MM.1S (cell line): ENCODE data around the gene SLC45A3.

ENCODE experiments used
- DNase-seq: peaks from one replicate; pipeline ENCODE4 v3.0.0-alpha.2; 2015
- H2AFZ ChIP-seq: fragments of 300-600 bp; sonication (generic); 2 replicates; pipeline ENCODE4 v1.6.0; 2016; ENCODE audit warnings: antibody characterized with exemption, low read length
- H3F3A ChIP-seq: fragments of 300-600 bp; sonication (generic); 2 replicates; pipeline ENCODE4 v1.6.1; 2016; ENCODE audit warnings: mild to moderate bottlenecking, antibody characterized with exemption, low read length, moderate library complexity, mixed read lengths; ENCODE audit not compliant: insufficient read depth
- H3K27ac ChIP-seq: fragments of 300-600 bp; sonication (generic); 2 replicates; pipeline ENCODE4 v1.5.1; 2016; ENCODE audit warnings: mild to moderate bottlenecking, low read length
- H3K27me3 ChIP-seq: fragments of 300-600 bp; sonication (generic); replicated peaks from 2 replicates; pipeline ENCODE4 v1.6.0; 2016; ENCODE audit warnings: low read length; ENCODE audit not compliant: insufficient read depth
- H3K36me3 ChIP-seq: fragments of 300-600 bp; sonication (generic); replicated peaks from 2 replicates; pipeline ENCODE4 v1.6.1; 2016; ENCODE audit warnings: mild to moderate bottlenecking, low read length, mixed read lengths; ENCODE audit not compliant: insufficient read depth
- H3K4me1 ChIP-seq: fragments of 300-600 bp; sonication (generic); 2 replicates; pipeline ENCODE4 v1.6.1; 2016; ENCODE audit warnings: low read length, mixed read lengths
- H3K4me2 ChIP-seq: fragments of 300-600 bp; sonication (generic); 2 replicates; pipeline ENCODE4 v1.6.0; 2016; ENCODE audit warnings: low read depth, low read length
- H3K4me3 ChIP-seq: fragments of 300-600 bp; sonication (generic); 2 replicates; pipeline ENCODE4 v1.5.1; 2016; ENCODE audit warnings: low read length, mixed read lengths
- H3K79me2 ChIP-seq: fragments of 300-600 bp; sonication (generic); 2 replicates; pipeline ENCODE4 v1.6.1; 2016; ENCODE audit warnings: mixed run types, low read length, mixed read lengths
- H3K9ac ChIP-seq: fragments of 300-600 bp; sonication (generic); 2 replicates; pipeline ENCODE4 v1.6.1; 2016; ENCODE audit warnings: low read length, mixed read lengths
- H3K9me2 ChIP-seq: fragments of 300-600 bp; sonication (generic); replicated peaks from 2 replicates; pipeline ENCODE4 v1.6.1; 2016; ENCODE audit warnings: mild to moderate bottlenecking, low read length, mixed read lengths; ENCODE audit not compliant: insufficient read depth
- H3K9me3 ChIP-seq: fragments of 300-600 bp; sonication (generic); replicated peaks from 2 replicates; pipeline ENCODE4 v1.6.1; 2016; ENCODE audit warnings: mild to moderate bottlenecking, low read length, mixed read lengths; ENCODE audit not compliant: insufficient read depth
- H4K20me1 ChIP-seq: fragments of 300-600 bp; sonication (generic); 2 replicates; pipeline ENCODE4 v1.6.1; 2016; ENCODE audit warnings: mild to moderate bottlenecking, low read length, moderate library complexity, mixed read lengths; ENCODE audit not compliant: insufficient read depth
- EZH2 ChIP-seq: fragments of 300-600 bp; sonication (generic); optimal IDR thresholded peaks from 2 replicates; pipeline ENCODE3; 2017; ENCODE audit warnings: low read depth, mild to moderate bottlenecking, antibody characterized with exemption, low read length, mixed read lengths
- EZH2phosphoT487 ChIP-seq: fragments of 300-600 bp; sonication (generic); IDR thresholded peaks from 2 replicates; pipeline ENCODE4 v1.6.1; 2018; ENCODE audit warnings: antibody characterized with exemption, low read length
- TF ChIP-seq, protein P1 (sequence below): fragments of 300-600 bp; sonication (generic); IDR thresholded peaks from 2 replicates; pipeline ENCODE4 v1.5.1; 2016; ENCODE audit warnings: antibody characterized with exemption, low read length, mixed read lengths

The SLC45A3 gene

DNA sequence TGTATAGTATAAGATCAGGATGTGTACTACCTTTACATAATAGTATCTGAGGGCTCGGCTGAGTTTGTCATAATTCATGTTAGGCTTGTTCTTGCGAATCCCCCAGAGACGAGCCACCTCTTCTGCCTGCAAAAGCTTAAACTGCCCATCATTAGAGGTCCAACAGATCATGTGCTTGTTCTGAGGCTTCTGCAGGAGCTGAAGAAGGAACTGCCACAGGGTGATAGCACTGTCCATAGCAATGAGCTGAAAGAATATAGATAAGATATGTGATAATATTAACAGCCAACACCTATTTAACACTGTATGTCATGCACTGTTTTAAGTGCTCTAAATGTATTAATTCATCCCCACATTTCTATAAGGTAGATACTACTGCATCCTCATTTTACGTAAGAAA is 56.7 kb downstream of the SLC45A3 start:
- 0 out of 2 replicates have a peak, but pooled peaks cover 4% of the 10 kb centered on the region for H3F3A ChIP-seq
- H3K27me3 ChIP-seq: no peaks in the 10 kb centered on the region
- H3K4me1 ChIP-seq: peaks cover 13% of the 10 kb centered on the region
- H3K36me3 ChIP-seq: peaks cover 14% of the 10 kb centered on the region
- no peak for DNase-seq
- no peak overlapping the region for H3K4me2 ChIP-seq
- TF ChIP-seq, protein P1, sequence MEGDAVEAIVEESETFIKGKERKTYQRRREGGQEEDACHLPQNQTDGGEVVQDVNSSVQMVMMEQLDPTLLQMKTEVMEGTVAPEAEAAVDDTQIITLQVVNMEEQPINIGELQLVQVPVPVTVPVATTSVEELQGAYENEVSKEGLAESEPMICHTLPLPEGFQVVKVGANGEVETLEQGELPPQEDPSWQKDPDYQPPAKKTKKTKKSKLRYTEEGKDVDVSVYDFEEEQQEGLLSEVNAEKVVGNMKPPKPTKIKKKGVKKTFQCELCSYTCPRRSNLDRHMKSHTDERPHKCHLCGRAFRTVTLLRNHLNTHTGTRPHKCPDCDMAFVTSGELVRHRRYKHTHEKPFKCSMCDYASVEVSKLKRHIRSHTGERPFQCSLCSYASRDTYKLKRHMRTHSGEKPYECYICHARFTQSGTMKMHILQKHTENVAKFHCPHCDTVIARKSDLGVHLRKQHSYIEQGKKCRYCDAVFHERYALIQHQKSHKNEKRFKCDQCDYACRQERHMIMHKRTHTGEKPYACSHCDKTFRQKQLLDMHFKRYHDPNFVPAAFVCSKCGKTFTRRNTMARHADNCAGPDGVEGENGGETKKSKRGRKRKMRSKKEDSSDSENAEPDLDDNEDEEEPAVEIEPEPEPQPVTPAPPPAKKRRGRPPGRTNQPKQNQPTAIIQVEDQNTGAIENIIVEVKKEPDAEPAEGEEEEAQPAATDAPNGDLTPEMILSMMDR: no peak
- TF ChIP-seq EZH2 (no peak), EZH2phosphoT487 (no peak)
- H3K4me3 ChIP-seq: no peak overlapping the region
- H2AFZ ChIP-seq: no peak overlapping the region
- no peak overlapping the region for H3K9ac ChIP-seq
- H3K79me2 ChIP-seq: peaks cover 51% of the 10 kb centered on the region
- no peaks in the 10 kb centered on the region for H3K9me2 ChIP-seq
- H3K27ac ChIP-seq: no peak overlapping the region
- peaks cover 23% of the 10 kb centered on the region for H4K20me1 ChIP-seq
- no peaks in the 10 kb centered on the region for H3K9me3 ChIP-seq

DNA sequence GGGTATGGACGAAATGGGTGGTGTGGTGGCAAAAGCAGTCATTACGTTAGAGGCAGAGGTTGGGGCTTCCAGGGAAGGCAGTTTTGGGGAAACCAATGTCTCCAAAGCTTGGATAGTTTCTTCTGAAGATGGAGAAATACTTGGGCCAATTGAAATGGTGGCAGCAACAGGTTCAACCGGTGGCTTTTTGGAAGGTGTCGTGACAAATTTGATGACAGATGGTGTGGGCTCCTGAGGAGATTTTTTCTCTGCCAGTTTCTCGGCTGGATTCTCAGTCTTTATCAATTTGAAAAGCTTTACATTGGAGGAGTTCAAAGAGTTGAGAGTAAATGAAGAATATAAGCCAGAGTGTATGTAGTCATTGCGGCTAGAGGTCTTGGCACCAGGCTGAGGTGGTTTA is 60.0 kb downstream of the SLC45A3 start:
- Histone ChIP-seq H3K4me3 (no peak overlapping the region), H3K9ac (no peak overlapping the region), H2AFZ (no peak overlapping the region), H3K9me2 (no peaks in the 10 kb centered on the region), H3K4me2 (no peak overlapping the region), H3K9me3 (no peaks in the 10 kb centered on the region), H3K36me3 (peaks cover 18% of the 10 kb centered on the region), H3K79me2 (peaks cover 20% of the 10 kb centered on the region), H3K4me1 (no peaks in the 10 kb centered on the region), H4K20me1 (0 out of 2 replicates have a peak, but pooled peaks cover 5% of the 10 kb centered on the region), H3K27me3 (no peaks in the 10 kb centered on the region), H3F3A (no peaks in the 10 kb centered on the region), H3K27ac (no peak overlapping the region)
- DNase-seq: no peak
- no peak for TF ChIP-seq EZH2phosphoT487
- no peak for TF ChIP-seq EZH2

DNA sequence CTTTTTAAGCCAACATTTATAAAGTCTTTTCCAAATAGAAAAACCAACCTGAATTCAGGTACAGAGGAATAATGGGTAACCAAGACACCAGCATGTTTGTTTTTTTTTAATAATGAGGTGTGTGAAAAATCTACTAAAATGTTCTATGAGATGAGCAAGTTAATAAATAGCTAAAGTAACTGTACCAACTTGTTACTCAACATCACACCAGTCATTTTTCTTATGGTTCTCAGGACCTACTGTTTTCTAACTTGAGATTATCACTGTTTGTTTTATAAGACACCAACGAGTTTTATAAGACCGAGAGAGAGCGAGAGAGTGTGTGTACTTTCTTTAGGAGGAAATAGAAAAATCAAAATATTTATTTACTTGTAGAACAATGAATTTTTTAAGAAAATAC is 60.9 kb downstream of the SLC45A3 start:
- Histone ChIP-seq H3K4me1 (no peaks in the 10 kb centered on the region), H3K4me2 (no peak overlapping the region), H3K9me3 (no peaks in the 10 kb centered on the region), H4K20me1 (no peaks in the 10 kb centered on the region), H2AFZ (no peak overlapping the region), H3K4me3 (no peak overlapping the region), H3K9ac (no peak overlapping the region), H3K27ac (no peak overlapping the region), H3K36me3 (peaks cover 18% of the 10 kb centered on the region), H3K79me2 (peaks cover 11% of the 10 kb centered on the region), H3F3A (no peaks in the 10 kb centered on the region), H3K27me3 (no peaks in the 10 kb centered on the region), H3K9me2 (no peaks in the 10 kb centered on the region)
- TF ChIP-seq EZH2phosphoT487 (no peak), EZH2 (no peak)
- TF ChIP-seq, protein P1: no peak
- no peak for DNase-seq

DNA sequence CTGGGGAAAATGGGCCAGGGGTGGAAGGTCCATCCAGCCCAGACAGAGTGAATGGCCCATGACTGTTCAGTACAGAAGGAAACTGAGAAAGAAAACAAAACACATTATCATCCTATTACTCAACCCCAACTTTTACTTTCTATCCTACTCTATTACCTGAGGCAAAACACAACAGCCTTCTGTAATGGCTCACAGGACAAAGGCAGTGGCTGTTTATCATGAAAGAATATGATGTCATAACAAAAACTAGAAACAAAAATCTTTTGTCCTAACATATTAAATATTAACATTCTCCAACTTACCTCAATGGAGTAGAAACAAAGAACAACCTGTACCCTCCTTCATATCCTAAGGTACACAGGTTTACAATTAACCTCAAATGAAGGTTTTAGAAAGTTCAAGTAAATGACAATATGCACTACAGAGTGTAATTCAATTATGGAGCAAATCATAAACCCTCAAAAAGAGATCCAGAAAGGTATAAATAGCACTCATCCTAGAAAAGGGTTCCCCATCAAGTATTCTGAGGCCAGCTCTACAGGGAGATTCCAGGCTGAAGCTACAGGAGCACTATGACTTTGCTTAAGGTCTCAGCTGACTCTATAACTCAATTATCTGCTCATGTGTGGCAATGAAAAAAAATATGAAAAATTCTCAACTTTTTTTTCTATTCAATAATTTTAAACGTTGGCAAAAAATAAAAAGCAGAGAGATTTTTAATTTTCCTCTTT is 63.6 kb downstream of the SLC45A3 start:
- Histone ChIP-seq H3K36me3 (peaks cover 8% of the 10 kb centered on the region), H3K9ac (no peak overlapping the region), H3K79me2 (0 out of 2 replicates have a peak, but pooled peaks cover 8% of the 10 kb centered on the region), H3K4me2 (no peak overlapping the region), H3K27me3 (no peaks in the 10 kb centered on the region), H2AFZ (no peak overlapping the region), H3K9me3 (no peaks in the 10 kb centered on the region), H3K27ac (no peak overlapping the region), H4K20me1 (no peaks in the 10 kb centered on the region), H3K9me2 (no peaks in the 10 kb centered on the region), H3F3A (no peaks in the 10 kb centered on the region), H3K4me3 (no peak overlapping the region), H3K4me1 (no peaks in the 10 kb centered on the region)
- TF ChIP-seq, protein P1: no peak
- TF ChIP-seq EZH2: no peak
- TF ChIP-seq EZH2phosphoT487: no peak
- no peak for DNase-seq
